IPS-20b (cell line): ENCODE data around the gene FREM1.
A peak's percentile ranks its signal among the peaks of the same experiment; 100 is the strongest.

ENCODE experiments used
- H3K27ac ChIP-seq: one replicate; pipeline ENCODE4 v1.5.1; 2013; ENCODE audit warnings: low read length
- H3K27me3 ChIP-seq: 2 replicates; pipeline ENCODE4 v1.6.1; 2013; ENCODE audit warnings: mild to moderate bottlenecking, low read length, inconsistent platforms; ENCODE audit not compliant: insufficient read depth
- H3K36me3 ChIP-seq: 2 replicates; pipeline ENCODE4 v1.6.1; 2013; ENCODE audit warnings: low read depth, mild to moderate bottlenecking, inconsistent platforms, low read length, moderate library complexity; ENCODE audit not compliant: insufficient read depth
- H3K4me1 ChIP-seq: 2 replicates; pipeline ENCODE4 v1.6.1; 2013; ENCODE audit warnings: mild to moderate bottlenecking, control low read depth, inconsistent platforms, low read length, moderate library complexity; ENCODE audit not compliant: insufficient read depth
- H3K4me3 ChIP-seq: 2 replicates; pipeline ENCODE4 v1.5.1; 2013; ENCODE audit warnings: mild to moderate bottlenecking, low read length, inconsistent platforms
- H3K9ac ChIP-seq: 2 replicates; pipeline ENCODE4 v1.6.1; 2013; ENCODE audit warnings: low read depth, mild to moderate bottlenecking, inconsistent platforms, low read length, moderate library complexity
- H3K9me3 ChIP-seq: 2 replicates; pipeline ENCODE4 v1.6.1; 2013; ENCODE audit warnings: mild to moderate bottlenecking, low read depth, low read length, inconsistent platforms; ENCODE audit not compliant: insufficient read depth

The FREM1 gene

GRCh38 chr9:14715102-14715501, 195.1 kb downstream of the FREM1 start:
- H3K9ac ChIP-seq, result no peak overlapping the region
- no peaks in the 10 kb centered on the region for H3K4me1 ChIP-seq
- H3K4me3 ChIP-seq, result no peak overlapping the region
- H3K27ac ChIP-seq, result no peak overlapping the region
- H3K36me3 ChIP-seq, result no peaks in the 10 kb centered on the region
- H3K9me3 ChIP-seq, result no peaks in the 10 kb centered on the region; the same call in 1 of the 2 replicates
- H3K27me3 ChIP-seq, result peaks cover 24% of the 10 kb centered on the region

GRCh38 chr9:14713187-14713767, 197.0 kb downstream of the FREM1 start:
- Histone ChIP-seq H3K9me3 (no peaks in the 10 kb centered on the region; the same call in 1 of the 2 replicates), H3K27me3 (0 out of 2 replicates have a peak, but pooled peaks cover 7% of the 10 kb centered on the region), H3K4me3 (no peak overlapping the region), H3K9ac (no peak overlapping the region), H3K27ac (no peak overlapping the region), H3K36me3 (no peaks in the 10 kb centered on the region), H3K4me1 (no peaks in the 10 kb centered on the region)

- H3K4me3 ChIP-seq, result no peak overlapping the region
- no peak overlapping the region for H3K9ac ChIP-seq
- H3K27me3 ChIP-seq, result no peaks in the 10 kb centered on the region
- H3K9me3 ChIP-seq, result no peaks in the 10 kb centered on the region; the same call in 1 of the 2 replicates
- H3K27ac ChIP-seq, result no peak overlapping the region
- no peaks in the 10 kb centered on the region for H3K4me1 ChIP-seq
- H3K36me3 ChIP-seq, result no peaks in the 10 kb centered on the region
Observed at GRCh38 chr9:14710804-14711203, 199.4 kb downstream of the FREM1 start.

- no peak overlapping the region for H3K9ac ChIP-seq
- H3K36me3 ChIP-seq, result no peaks in the 10 kb centered on the region
- H3K4me1 ChIP-seq, result no peaks in the 10 kb centered on the region
- no peak overlapping the region for H3K27ac ChIP-seq
- no peak overlapping the region for H3K4me3 ChIP-seq
- H3K27me3 ChIP-seq, result no peaks in the 10 kb centered on the region
- H3K9me3 ChIP-seq, result no peaks in the 10 kb centered on the region; the same call in 1 of the 2 replicates
Observed at GRCh38 chr9:14706530-14707140, 203.6 kb downstream of the FREM1 start.

GRCh38 chr9:14705079-14705478, 205.1 kb downstream of the FREM1 start:
- 0 out of 2 replicates have a peak, but pooled peaks cover 7% of the 10 kb centered on the region for H3K27me3 ChIP-seq
- H3K4me3 ChIP-seq, result no peak overlapping the region
- no peaks in the 10 kb centered on the region for H3K4me1 ChIP-seq
- H3K9me3 ChIP-seq, result no peaks in the 10 kb centered on the region; the same call in 1 of the 2 replicates
- no peak overlapping the region for H3K27ac ChIP-seq
- no peak overlapping the region for H3K9ac ChIP-seq
- H3K36me3 ChIP-seq, result no peaks in the 10 kb centered on the region

GRCh38 chr9:14704281-14704680, 205.9 kb downstream of the FREM1 start:
- Histone ChIP-seq H3K4me3 (no peak overlapping the region), H3K27me3 (0 out of 2 replicates have a peak, but pooled peaks cover 7% of the 10 kb centered on the region), H3K9ac (no peak overlapping the region), H3K4me1 (no peaks in the 10 kb centered on the region), H3K27ac (no peak overlapping the region), H3K9me3 (no peaks in the 10 kb centered on the region), H3K36me3 (no peaks in the 10 kb centered on the region)

GRCh38 chr9:14702200-14702720, 208.0 kb downstream of the FREM1 start:
- H3K27me3 ChIP-seq, result 0 out of 2 replicates have a peak, but pooled peaks cover 7% of the 10 kb centered on the region
- no peaks in the 10 kb centered on the region for H3K9me3 ChIP-seq
- no peaks in the 10 kb centered on the region for H3K4me1 ChIP-seq
- no peaks in the 10 kb centered on the region for H3K36me3 ChIP-seq
- H3K27ac ChIP-seq, result no peak overlapping the region
- no peak overlapping the region for H3K9ac ChIP-seq
- no peak overlapping the region for H3K4me3 ChIP-seq

- H3K27ac ChIP-seq, result peak within 1 kb of the TSS; percentile 23
Observed at GRCh38 chr9:14693251-14693861, 216.9 kb downstream of the FREM1 start, which contains the start of gene ZDHHC21. Gene ZDHHC21, minus strand, starts transcription at chr9:14693432. Its CDS starts 19,092 bp downstream, at chr9:14674340.

GRCh38 chr9:14692470-14693250, 217.6 kb downstream of the FREM1 start:
- Histone ChIP-seq H3K4me3 (peak overlapping the region; percentile 84), H3K27me3 (peaks cover 6% of the 10 kb centered on the region), H3K4me1 (peaks cover 13% of the 10 kb centered on the region; the same call in 1 of the 2 replicates), H3K36me3 (peaks cover 24% of the 10 kb centered on the region), H3K27ac (no peak overlapping the region), H3K9me3 (no peaks in the 10 kb centered on the region), H3K9ac (peak overlapping the region; percentile 75; the same call in 1 of the 2 replicates)

More at GRCh38 chr9:14693251-14693861, 216.9 kb downstream of the FREM1 start, which contains the start of gene ZDHHC21:
- H3K9ac ChIP-seq, result peak within 1 kb of the TSS; percentile 82
- peaks cover 18% of the 10 kb centered on the region for H3K36me3 ChIP-seq
- H3K4me3 ChIP-seq, result peak within 1 kb of the TSS; percentile 84
- no peaks in the 10 kb centered on the region for H3K9me3 ChIP-seq
- peaks cover 13% of the 10 kb centered on the region; the same call in 1 of the 2 replicates for H3K4me1 ChIP-seq
- peaks cover 6% of the 10 kb centered on the region for H3K27me3 ChIP-seq

- Histone ChIP-seq H3K36me3 (peaks cover 38% of the 10 kb centered on the region), H3K9ac (no peak overlapping the region), H3K4me3 (0 out of 2 replicates have a peak overlapping the region, but pooled peaks have one; percentile 84), H3K27me3 (peaks cover 6% of the 10 kb centered on the region), H3K4me1 (peaks cover 13% of the 10 kb centered on the region; the same call in 1 of the 2 replicates), H3K9me3 (no peaks in the 10 kb centered on the region), H3K27ac (no peak overlapping the region)
Observed at GRCh38 chr9:14690948-14691730, 219.1 kb downstream of the FREM1 start.
